GM18508 (cell line): ENCODE data around the gene AGPAT4.

Source experiments
- ATAC-seq: cut with Tn5 transposase; IDR thresholded peaks from one replicate; pipeline ENCODE4 v1.9.1; 2021; ENCODE audit warnings: moderate number of reproducible peaks; ENCODE audit not compliant: insufficient read depth, unreplicated experiment

Gene AGPAT4

DNA sequence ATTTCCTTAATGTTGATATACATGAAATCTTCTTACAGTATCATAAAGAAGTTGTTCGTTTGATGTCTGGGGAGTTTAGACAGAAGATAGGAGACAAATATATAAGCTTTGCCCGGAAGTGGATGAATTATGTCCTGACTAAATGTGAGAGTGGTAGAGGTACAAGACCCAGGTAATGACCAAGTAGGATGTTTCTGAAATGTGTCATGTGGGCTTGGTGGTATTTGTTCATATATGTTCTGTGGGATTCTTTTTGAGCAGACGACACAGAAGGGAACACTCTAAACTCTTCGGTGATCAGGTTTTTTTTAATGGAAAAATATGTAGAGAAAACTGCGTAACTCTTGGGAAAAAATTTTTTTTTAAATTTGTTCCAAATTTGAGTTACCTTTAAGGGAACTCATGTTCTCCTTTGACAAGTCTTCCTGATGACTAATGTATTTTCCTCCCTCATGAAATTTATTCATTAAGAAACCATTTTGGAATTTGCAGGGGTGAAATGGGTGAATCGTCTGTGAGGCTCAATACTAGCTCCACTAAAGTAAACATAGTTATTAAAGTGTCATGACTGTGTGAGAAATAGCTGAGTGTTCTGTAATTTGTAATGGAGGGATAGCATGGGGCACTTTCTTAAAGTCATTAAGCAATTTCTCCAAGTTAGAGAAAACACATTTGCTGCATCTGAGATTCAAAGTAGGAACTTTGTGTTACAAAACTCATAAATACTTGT, 181.7 kb downstream of the AGPAT4 start:
- ATAC-seq: no peak

DNA sequence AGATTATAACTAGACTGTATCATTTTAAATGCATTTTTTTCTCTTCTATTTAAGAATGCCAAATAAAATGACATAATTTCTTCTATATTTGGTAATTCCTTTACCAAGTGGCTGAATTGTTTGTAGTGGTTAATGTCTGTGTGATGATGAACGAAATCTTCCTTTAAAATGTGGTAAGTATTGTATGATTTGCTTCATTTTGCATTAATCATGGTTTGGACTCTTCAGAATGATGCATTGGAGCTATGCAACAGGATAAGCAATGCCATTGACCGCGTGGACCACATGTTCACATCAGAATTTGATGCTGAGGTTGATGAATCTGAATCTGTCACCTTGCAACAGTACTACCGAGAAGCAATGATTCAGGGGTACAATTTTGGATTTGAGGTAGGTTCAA, 182.7 kb downstream of the AGPAT4 start:
- no peak for ATAC-seq

DNA sequence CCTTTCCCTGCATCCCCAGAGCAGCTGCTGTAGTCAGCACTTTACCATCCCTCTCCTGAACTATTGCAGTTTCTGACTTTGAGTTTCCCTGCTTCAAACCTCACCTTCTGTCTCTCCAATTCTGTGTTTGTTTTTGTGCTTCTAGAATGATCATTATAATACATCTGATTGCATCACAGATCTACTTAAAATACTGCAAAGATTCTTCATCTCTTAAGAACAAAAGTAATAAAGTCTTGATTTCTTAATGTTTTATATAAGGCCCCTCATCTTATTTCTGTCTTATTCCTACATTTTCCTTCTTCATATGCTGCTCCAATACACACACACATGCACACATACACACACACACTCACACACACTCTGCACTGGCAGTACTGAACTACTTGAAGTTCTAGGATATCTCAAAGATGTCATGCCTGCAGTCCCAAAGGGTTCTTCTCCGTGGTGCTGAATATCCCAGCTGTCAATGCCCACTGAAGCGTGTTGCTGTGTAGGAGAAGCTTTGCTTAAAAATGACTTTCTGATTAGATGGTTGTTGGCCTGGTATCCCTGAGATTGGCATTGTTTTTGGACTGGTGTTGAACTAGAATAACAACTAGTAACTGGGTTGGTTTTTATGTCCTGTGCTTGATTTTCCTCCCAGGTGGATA, 185.1 kb downstream of the AGPAT4 start:
- ATAC-seq: no peak

DNA sequence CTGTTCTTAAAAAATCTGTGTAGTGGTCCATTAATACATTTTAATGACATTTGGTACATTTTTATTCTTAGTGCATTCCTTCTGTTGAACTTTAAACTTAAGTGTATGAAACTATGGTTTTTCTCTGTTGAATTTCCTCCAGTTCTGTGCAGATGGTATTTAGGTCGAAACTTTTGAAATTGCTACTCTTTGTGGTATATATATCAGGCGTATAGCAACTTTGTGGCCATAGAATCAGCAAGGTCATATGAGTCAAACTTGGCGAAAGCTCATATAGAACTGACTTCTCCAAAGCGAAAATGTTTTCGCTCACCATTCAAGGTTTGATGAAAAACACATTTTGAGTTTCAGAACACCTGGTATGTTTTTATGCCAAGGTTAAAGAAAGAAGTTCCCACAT, 188.6 kb downstream of the AGPAT4 start:
- no peak for ATAC-seq

DNA sequence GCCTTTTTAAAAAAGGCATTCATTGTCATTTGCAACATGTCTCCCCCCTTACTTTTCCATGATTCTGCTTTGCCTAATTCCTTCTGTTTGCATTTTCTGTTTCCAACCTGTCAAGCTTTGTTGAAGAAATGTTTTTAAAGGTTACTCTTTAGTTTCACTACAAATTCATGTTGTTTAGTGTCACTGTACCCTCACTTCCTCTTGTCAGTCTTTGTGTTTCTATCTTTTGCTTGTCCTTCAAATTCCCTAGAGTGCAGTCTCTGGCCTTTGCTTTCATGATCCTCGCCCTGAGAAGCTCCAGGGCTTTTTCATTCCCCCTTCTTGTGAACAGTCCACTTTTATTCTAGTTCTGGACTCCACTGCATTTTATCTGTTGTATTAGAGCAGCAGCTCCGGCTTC, 191.6 kb downstream of the AGPAT4 start:
- ATAC-seq: no peak

DNA sequence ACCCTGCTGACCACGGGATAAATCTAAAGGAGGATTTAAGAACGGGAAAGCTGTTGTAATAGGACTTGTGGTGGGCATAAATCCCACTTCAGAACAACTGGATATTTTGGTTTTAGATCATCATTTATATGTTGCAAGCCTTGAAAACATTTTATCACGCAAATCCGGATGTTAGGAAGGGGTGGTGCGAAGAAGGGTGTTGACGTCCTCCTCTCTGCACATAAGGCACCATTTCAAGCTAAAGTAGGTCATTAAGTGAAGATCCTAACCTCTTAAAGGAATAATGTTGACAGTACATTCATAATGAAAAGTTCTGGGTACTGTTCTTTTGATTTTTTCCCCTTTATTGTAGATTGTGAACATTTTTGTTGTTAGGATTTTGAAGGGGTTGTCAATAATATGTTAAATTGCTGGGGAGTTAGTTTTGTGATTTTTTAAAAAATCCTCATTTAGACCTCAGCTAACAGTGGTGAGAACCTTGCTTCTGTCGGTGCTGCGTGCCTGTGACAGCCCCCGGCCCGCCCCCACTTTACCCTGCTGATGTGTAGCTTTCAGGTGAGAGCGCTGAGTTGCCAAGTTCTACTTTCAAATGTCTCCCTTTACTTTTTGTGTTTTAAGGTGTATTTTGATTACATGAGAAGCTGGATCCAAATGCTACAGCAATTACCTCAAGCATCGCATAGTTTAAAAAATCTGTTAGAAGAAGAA, 193.4 kb downstream of the AGPAT4 start:
- ATAC-seq: no peak
